ENCODE measurements around the gene KRTAP9-4. TPM values are rescaled to one million over a fixed set of nuclear protein-coding genes. Genes with fewer than 3 reads are reported as not detected.
"Not testable (repeated sequence)": the region's sequence is repeated elsewhere in the genome, so short reads cannot be mapped to it uniquely, and the experiment has no call there.

Gene KRTAP9-4
- total RNA-seq, 1 donor from 2014 or later = not detected

DNA sequence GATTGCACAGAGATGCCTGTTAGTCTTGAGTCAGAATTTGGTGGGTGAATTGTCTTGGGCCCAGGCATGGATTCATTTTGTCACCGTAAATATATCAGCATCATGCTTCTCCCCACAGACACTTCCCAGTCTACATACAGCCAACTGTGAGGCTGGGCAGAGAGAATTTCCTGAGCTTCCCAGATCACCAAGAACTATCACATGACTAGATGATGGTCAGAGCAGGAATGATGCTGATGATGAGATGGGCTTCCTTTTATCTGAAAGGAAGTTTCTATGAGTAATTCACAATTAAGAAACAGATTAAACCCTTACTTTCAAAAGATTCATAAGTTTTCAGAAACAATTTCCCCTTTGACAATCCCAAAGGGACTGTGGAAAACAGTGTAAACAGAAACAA lies 5.4 kb downstream of the KRTAP9-4 start:
- Histone ChIP-seq H3K27me3 (ENCODE audit: control insufficient read depth, insufficient read depth, low read length) (peaks cover 1% of the 10 kb centered on the region), H3K36me3 (ENCODE audit: control insufficient read depth, insufficient read depth, low read length) (no peaks in the 10 kb centered on the region), H3K4me3 (ENCODE audit: low read depth, low read length) (no peak overlapping the region)
- FAIRE-seq (no peak), DNase-seq (ENCODE audit: low read depth) (no peak)
- TF ChIP-seq, protein P1, sequence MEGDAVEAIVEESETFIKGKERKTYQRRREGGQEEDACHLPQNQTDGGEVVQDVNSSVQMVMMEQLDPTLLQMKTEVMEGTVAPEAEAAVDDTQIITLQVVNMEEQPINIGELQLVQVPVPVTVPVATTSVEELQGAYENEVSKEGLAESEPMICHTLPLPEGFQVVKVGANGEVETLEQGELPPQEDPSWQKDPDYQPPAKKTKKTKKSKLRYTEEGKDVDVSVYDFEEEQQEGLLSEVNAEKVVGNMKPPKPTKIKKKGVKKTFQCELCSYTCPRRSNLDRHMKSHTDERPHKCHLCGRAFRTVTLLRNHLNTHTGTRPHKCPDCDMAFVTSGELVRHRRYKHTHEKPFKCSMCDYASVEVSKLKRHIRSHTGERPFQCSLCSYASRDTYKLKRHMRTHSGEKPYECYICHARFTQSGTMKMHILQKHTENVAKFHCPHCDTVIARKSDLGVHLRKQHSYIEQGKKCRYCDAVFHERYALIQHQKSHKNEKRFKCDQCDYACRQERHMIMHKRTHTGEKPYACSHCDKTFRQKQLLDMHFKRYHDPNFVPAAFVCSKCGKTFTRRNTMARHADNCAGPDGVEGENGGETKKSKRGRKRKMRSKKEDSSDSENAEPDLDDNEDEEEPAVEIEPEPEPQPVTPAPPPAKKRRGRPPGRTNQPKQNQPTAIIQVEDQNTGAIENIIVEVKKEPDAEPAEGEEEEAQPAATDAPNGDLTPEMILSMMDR (IDR thresholded peaks at IDR 0.05; ENCODE audit: insufficient read depth, low read length, severe bottlenecking) = no peak

DNA sequence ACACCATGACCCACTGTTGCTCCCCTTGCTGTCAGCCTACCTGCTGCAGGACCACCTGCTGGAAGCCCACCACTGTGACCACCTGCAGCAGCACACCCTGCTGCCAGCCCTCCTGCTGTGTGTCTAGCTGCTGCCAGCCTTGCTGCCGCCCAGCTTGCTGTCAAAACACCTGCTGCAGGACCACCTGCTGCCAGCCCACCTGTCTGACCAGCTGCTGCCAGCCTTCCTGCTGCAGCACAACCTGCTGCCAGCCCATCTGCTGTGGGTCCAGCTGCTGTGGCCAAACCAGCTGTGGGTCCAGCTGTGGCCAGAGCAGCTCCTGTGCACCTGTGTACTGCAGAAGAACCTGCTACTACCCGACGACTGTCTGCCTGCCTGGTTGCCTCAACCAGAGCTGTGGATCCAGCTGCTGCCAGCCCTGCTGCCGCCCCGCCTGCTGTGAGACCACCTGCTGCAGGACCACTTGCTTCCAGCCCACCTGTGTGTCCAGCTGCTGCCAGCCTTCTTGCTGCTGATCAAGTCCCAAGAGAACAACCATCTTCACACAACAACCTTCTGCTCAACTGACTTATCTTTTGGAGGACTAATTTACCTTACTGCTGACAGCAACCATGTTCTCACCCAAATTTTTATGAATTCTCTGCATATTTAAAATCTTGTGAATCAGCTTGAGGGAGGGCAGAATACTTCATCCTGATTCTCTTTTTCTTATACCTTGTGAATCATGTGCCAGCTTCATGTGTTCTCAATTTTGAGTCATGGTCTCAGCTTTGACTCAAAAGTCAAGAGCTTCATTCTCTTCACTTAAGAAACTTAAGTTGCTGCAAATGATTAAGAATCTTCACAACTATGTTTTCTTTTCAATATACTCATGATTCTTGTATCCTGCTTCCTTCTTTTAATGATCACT lies 6.1 kb downstream of the KRTAP9-4 start, which contains the start of gene KRTAP9-9:
Gene KRTAP9-9 (plus strand): TSS at position 4 of the 910 bp plus-strand sequence.
- FAIRE-seq; H3K4me3 ChIP-seq (ENCODE audit: low read depth, low read length); DNase-seq (ENCODE audit: low read depth); H3K27me3 ChIP-seq (ENCODE audit: control insufficient read depth, insufficient read depth, low read length); H3K36me3 ChIP-seq (ENCODE audit: control insufficient read depth, insufficient read depth, low read length): not testable (repeated sequence)

DNA sequence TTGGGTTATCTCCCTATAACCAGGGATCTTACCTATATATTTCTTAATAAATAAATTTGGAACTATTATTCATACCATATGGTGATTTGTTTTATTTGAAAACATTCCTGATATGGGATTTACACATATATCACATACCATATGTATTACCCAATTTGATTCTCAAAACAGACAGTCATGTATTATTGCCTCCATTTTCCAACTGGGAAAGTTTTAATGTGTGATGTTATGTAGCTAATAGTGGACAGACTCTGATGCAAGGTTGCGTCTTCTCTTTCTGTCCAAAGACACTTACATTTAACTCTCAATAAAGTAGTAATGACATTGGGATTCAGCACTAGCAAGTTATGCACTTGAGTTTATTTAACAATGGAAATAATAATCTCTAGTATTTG lies 6.8 kb downstream of the KRTAP9-4 start:
- Histone ChIP-seq H3K36me3 (ENCODE audit: control insufficient read depth, insufficient read depth, low read length) (no peaks in the 10 kb centered on the region), H3K27me3 (ENCODE audit: control insufficient read depth, insufficient read depth, low read length) (peaks cover 1% of the 10 kb centered on the region), H3K4me3 (ENCODE audit: low read depth, low read length) (no peak overlapping the region)
- TF ChIP-seq, protein P1 (IDR thresholded peaks at IDR 0.05; ENCODE audit: insufficient read depth, low read length, severe bottlenecking) = no peak
- FAIRE-seq (no peak), DNase-seq (ENCODE audit: low read depth) (no peak)

DNA sequence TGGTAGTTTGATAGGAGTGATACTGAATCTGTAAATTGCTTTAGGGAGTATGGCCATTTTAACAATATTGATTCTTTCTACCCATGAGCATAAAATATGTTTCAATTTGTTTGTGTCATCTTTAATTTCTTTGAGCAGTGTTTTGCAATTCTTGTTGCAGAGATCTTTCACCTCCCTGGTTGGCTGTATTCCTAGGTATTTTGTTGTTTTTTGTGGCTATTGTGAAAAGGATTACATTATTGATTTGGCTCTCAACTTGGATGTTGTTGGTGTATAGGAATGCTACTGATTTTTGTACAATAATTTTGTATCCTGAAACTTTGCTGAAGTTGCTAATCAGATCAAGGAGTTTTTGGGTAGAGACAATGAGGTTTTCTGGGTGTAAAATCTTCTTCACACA lies 8.9 kb downstream of the KRTAP9-4 start:
- DNase-seq (ENCODE audit: low read depth) (no peak), FAIRE-seq (no peak)
- Histone ChIP-seq H3K36me3 (ENCODE audit: control insufficient read depth, insufficient read depth, low read length) (no peaks in the 10 kb centered on the region), H3K4me3 (ENCODE audit: low read depth, low read length) (no peak overlapping the region), H3K27me3 (ENCODE audit: control insufficient read depth, insufficient read depth, low read length) (peaks cover 1% of the 10 kb centered on the region)
- TF ChIP-seq, protein P1 (IDR thresholded peaks at IDR 0.05; ENCODE audit: insufficient read depth, low read length, severe bottlenecking) = no peak

DNA sequence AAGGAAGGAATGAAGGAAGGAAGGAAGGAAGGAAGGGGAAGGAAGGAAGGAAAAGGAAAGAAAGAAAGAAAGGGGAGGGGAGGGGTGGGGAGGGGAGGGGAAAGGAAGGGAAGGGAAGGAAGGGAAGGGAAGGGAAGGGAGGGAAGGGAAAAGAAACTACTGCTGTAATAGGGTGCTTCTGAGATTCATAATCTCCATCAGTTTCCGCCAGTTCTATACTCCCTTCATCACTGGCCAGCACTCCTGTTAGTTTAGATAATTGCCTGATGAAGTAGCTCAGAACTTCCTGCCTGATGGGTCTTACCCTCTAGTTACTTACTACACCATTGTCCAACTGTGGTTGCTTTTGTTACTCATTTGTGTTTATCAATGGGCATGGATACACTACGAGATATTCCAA lies 13.7 kb downstream of the KRTAP9-4 start:
- H3K36me3 ChIP-seq (ENCODE audit: control insufficient read depth, insufficient read depth, low read length) = no peaks in the 10 kb centered on the region
- DNase-seq (ENCODE audit: low read depth) (no peak), FAIRE-seq (no peak)
- H3K27me3 ChIP-seq (ENCODE audit: control insufficient read depth, insufficient read depth, low read length) = peaks cover 3% of the 10 kb centered on the region
- no peak overlapping the region for H3K4me3 ChIP-seq (ENCODE audit: low read depth, low read length)
- TF ChIP-seq, protein P1 (IDR thresholded peaks at IDR 0.05; ENCODE audit: insufficient read depth, low read length, severe bottlenecking) = no peak

DNA sequence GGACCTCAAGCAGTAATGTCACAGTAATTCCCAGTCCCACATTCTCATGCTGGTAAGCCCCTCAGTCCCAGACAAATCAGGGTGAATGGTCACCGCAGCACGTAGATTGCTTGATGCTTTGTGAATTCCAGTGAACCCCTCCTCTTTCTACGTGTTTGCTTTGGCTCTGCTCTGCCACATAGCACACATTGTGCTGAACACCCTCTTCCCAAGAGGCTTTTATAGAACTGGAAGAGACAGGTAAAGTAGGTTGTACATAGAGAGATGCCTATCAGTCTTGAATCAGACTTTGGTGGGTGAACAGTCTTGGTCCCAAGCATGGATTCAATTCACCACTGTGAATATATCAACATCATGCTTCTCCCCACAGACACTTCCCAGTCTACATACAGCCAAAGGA lies 15.1 kb downstream of the KRTAP9-4 start:
- peak; percentile 86 for FAIRE-seq
- Histone ChIP-seq H3K27me3 (ENCODE audit: control insufficient read depth, insufficient read depth, low read length) (peaks cover 3% of the 10 kb centered on the region), H3K4me3 (ENCODE audit: low read depth, low read length) (no peak overlapping the region), H3K36me3 (ENCODE audit: control insufficient read depth, insufficient read depth, low read length) (no peaks in the 10 kb centered on the region)
- TF ChIP-seq, protein P1 (IDR thresholded peaks at IDR 0.05; ENCODE audit: insufficient read depth, low read length, severe bottlenecking) = no peak
- DNase-seq (ENCODE audit: low read depth) = no peak

Measured in bronchial epithelial cell (primary cell).